ENCODE data around the gene TNFRSF11A.

The TNFRSF11A gene

GRCh38 chr18:62331581-62332356 lies 6.7 kb downstream of the TNFRSF11A start:
- DNase-seq (ENCODE audit: low spot score) = no peak
- no CpG with 5 or more reads among the region's 8 CpGs for WGBS, 2 donors (ENCODE audit: extremely low coverage in 2 of 2, insufficient read length in 2 of 2, insufficient replicate concordance in 1 of 2)

DNA sequence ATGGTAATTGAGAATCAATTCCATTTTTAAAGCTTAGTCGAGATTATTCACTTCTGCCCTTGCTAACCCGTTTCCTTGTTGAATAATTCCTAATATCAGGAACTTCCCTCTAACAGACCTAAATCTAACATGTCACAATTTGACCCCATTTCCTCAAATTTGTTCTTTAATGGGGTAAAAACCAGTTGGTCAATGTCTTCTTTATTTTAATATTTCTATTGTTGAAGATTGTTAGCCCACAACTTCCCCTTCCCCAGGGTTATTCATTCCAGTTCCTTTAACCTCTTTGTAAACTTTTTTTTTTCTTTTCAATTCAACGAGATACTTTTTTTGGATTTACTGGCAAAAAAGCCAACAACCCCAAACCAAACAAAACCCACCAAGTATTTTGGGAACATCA lies 7.3 kb downstream of the TNFRSF11A start:
- H2AK5ac ChIP-seq (ENCODE audit: low read depth, low read length) = no peak overlapping the region
- no CpG with 5 or more reads among the region's 3 CpGs for WGBS, 2 donors (ENCODE audit: extremely low coverage in 2 of 2, insufficient read length in 2 of 2, insufficient replicate concordance in 1 of 2)

More at GRCh38 chr18:62331581-62332356, 6.7 kb downstream of the TNFRSF11A start:
- Histone ChIP-seq H2AFZ (ENCODE audit: low read length) (no peak overlapping the region), H3K9me3 (replicated peaks in 1 of 2; ENCODE audit: control insufficient read depth in 2 of 2, insufficient read depth in 1 of 2, low read depth in 1 of 2, low read length in 2 of 2) (no peaks in the 10 kb centered on the region), H3K4ac (ENCODE audit: low read length) (no peak overlapping the region), H3K27me3 (ENCODE audit: control insufficient read depth in 3 of 3, insufficient read depth in 3 of 3, low read depth in 1 of 3, low read length in 3 of 3) (peaks cover 0 to 62% (median 11%) of the 10 kb centered on the region in 3 experiments), H3K79me1 (ENCODE audit: low read depth, low read length) (no peaks in the 10 kb centered on the region), H2BK5ac (ENCODE audit: low read length) (no peak overlapping the region), H4K91ac (ENCODE audit: low read depth, low read length, poor library complexity) (no peak overlapping the region), H3K27ac (replicated peaks; ENCODE audit: low read length) (no peak overlapping the region), H3K14ac (ENCODE audit: low read length) (no peak overlapping the region), H3K23ac (ENCODE audit: low read depth, low read length, poor library complexity) (no peak overlapping the region), H2BK12ac (ENCODE audit: low read length) (no peak overlapping the region), H3K4me3 (ENCODE audit: low read length in 2 of 2) (no peak overlapping the region), H2BK120ac (ENCODE audit: low read depth, low read length) (no peak overlapping the region), H3K4me1 (ENCODE audit: control insufficient read depth in 2 of 2, insufficient read depth in 1 of 2, low read depth in 1 of 2, low read length in 2 of 2) (no peaks in the 10 kb centered on the region), H2AK5ac (ENCODE audit: low read depth, low read length) (no peak overlapping the region), H3K9ac (ENCODE audit: low read depth, low read length, poor library complexity) (no peak overlapping the region), H3K4me2 (ENCODE audit: insufficient read depth, low read length, poor library complexity, severe bottlenecking) (no peak overlapping the region), H3K36me3 (replicated peaks in 1 of 2; ENCODE audit: control insufficient read depth in 2 of 2, insufficient read depth in 2 of 2, low read length in 2 of 2) (no peaks in the 10 kb centered on the region), H4K8ac (ENCODE audit: low read depth, low read length) (no peak overlapping the region), H3K18ac (ENCODE audit: low read length) (no peak overlapping the region), H2BK15ac (ENCODE audit: low read length) (no peak overlapping the region)

DNA sequence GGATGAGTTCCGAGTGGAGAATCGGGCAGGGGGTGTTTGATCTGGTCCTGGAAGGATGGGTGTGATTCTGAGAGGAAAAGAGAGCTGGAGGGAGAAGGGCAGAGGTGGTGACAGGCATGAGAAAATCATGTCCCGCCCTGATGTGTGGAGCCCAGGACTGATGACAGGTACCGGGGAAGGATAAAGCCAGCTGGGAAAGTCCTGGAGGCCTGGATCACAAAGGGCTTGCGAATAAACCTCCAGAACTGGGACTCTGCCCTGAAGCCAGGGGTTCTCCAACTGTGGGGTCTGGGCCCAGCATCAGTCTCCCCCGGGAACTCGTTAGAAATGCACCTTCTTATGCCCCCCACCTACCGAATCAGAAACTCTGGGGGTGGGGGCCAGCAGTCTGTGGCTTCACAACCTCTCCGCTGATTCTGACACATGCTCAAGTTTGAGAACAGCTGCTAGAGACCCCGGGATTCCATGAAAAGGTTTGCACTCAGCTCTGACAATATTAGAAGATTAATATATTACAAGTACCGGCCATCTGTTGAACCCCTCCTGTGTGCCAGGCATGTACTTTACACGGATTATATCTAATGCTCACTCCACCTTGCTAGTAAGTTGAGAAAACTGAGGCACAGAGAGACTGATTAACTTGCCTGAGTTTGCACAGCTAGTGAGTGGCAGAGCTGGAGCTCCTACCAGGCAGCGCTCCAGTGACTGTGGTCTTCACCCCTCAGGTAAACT lies 8.0 kb downstream of the TNFRSF11A start:
- H3K4me2 ChIP-seq (ENCODE audit: insufficient read depth, low read length, poor library complexity, severe bottlenecking) = no peak overlapping the region
- H3K36me3 ChIP-seq (replicated peaks in 1 of 2; ENCODE audit: control insufficient read depth in 2 of 2, insufficient read depth in 2 of 2, low read length in 2 of 2) = no peaks in the 10 kb centered on the region
- no peak overlapping the region for H2AFZ ChIP-seq (ENCODE audit: low read length)
- H2BK12ac ChIP-seq (ENCODE audit: low read length) = no peak overlapping the region
- no peak overlapping the region for H2BK15ac ChIP-seq (ENCODE audit: low read length)
- no peak overlapping the region for H4K8ac ChIP-seq (ENCODE audit: low read depth, low read length)
- H3K79me1 ChIP-seq (ENCODE audit: low read depth, low read length) = no peaks in the 10 kb centered on the region
- no peaks in the 10 kb centered on the region for H3K4me1 ChIP-seq (ENCODE audit: control insufficient read depth in 2 of 2, insufficient read depth in 1 of 2, low read depth in 1 of 2, low read length in 2 of 2)
- H2AK5ac ChIP-seq (ENCODE audit: low read depth, low read length) = no peak overlapping the region
- H3K14ac ChIP-seq (ENCODE audit: low read length) = no peak overlapping the region
- no peaks in the 10 kb centered on the region for H3K9me3 ChIP-seq (replicated peaks in 1 of 2; ENCODE audit: control insufficient read depth in 2 of 2, insufficient read depth in 1 of 2, low read depth in 1 of 2, low read length in 2 of 2)
- no peak overlapping the region for H3K27ac ChIP-seq (replicated peaks; ENCODE audit: low read length)
- H3K4ac ChIP-seq (ENCODE audit: low read length) = no peak overlapping the region
- no peak overlapping the region for H3K23ac ChIP-seq (ENCODE audit: low read depth, low read length, poor library complexity)
- H2BK5ac ChIP-seq (ENCODE audit: low read length) = no peak overlapping the region
- H2BK120ac ChIP-seq (ENCODE audit: low read depth, low read length) = no peak overlapping the region
- no peak overlapping the region for H3K4me3 ChIP-seq (ENCODE audit: low read length in 2 of 2)
- no peak overlapping the region for H3K18ac ChIP-seq (ENCODE audit: low read length)
- H3K9ac ChIP-seq (ENCODE audit: low read depth, low read length, poor library complexity) = no peak overlapping the region
- DNase-seq (ENCODE audit: low spot score) = no peak
- peaks cover 0 to 50% (median under 1%) of the 10 kb centered on the region in 3 experiments for H3K27me3 ChIP-seq (ENCODE audit: control insufficient read depth in 3 of 3, insufficient read depth in 3 of 3, low read depth in 1 of 3, low read length in 3 of 3)
- H4K91ac ChIP-seq (ENCODE audit: low read depth, low read length, poor library complexity) = no peak overlapping the region
- no CpG with 5 or more reads among the region's 13 CpGs for WGBS, 2 donors (ENCODE audit: extremely low coverage in 2 of 2, insufficient read length in 2 of 2, insufficient replicate concordance in 1 of 2)

More for the DNA sequence above, 7.3 kb downstream of the TNFRSF11A start:
- Histone ChIP-seq H3K4me3 (ENCODE audit: low read length in 2 of 2) (no peak overlapping the region), H3K36me3 (replicated peaks in 1 of 2; ENCODE audit: control insufficient read depth in 2 of 2, insufficient read depth in 2 of 2, low read length in 2 of 2) (no peaks in the 10 kb centered on the region), H3K79me1 (ENCODE audit: low read depth, low read length) (no peaks in the 10 kb centered on the region), H3K27me3 (ENCODE audit: control insufficient read depth in 3 of 3, insufficient read depth in 3 of 3, low read depth in 1 of 3, low read length in 3 of 3) (peaks cover 0 to 55% (median 5%) of the 10 kb centered on the region in 3 experiments), H3K14ac (ENCODE audit: low read length) (no peak overlapping the region), H2BK5ac (ENCODE audit: low read length) (no peak overlapping the region), H4K8ac (ENCODE audit: low read depth, low read length) (no peak overlapping the region), H2AFZ (ENCODE audit: low read length) (no peak overlapping the region), H3K23ac (ENCODE audit: low read depth, low read length, poor library complexity) (no peak overlapping the region), H2BK120ac (ENCODE audit: low read depth, low read length) (no peak overlapping the region), H3K4me1 (ENCODE audit: control insufficient read depth in 2 of 2, insufficient read depth in 1 of 2, low read depth in 1 of 2, low read length in 2 of 2) (no peaks in the 10 kb centered on the region), H3K4me2 (ENCODE audit: insufficient read depth, low read length, poor library complexity, severe bottlenecking) (no peak overlapping the region), H4K91ac (ENCODE audit: low read depth, low read length, poor library complexity) (no peak overlapping the region), H2BK15ac (ENCODE audit: low read length) (no peak overlapping the region), H2BK12ac (ENCODE audit: low read length) (no peak overlapping the region), H3K9ac (ENCODE audit: low read depth, low read length, poor library complexity) (no peak overlapping the region), H3K18ac (ENCODE audit: low read length) (no peak overlapping the region), H3K4ac (ENCODE audit: low read length) (no peak overlapping the region), H3K9me3 (replicated peaks in 1 of 2; ENCODE audit: control insufficient read depth in 2 of 2, insufficient read depth in 1 of 2, low read depth in 1 of 2, low read length in 2 of 2) (no peaks in the 10 kb centered on the region), H3K27ac (replicated peaks; ENCODE audit: low read length) (no peak overlapping the region)
- no peak for DNase-seq (ENCODE audit: low spot score)

- Histone ChIP-seq H3K23ac (ENCODE audit: low read depth, low read length, poor library complexity) (peak overlapping the region; percentile 28), H3K9me3 (replicated peaks in 1 of 2; ENCODE audit: control insufficient read depth in 2 of 2, insufficient read depth in 1 of 2, low read depth in 1 of 2, low read length in 2 of 2) (no peaks in the 10 kb centered on the region), H2BK12ac (ENCODE audit: low read length) (no peak overlapping the region), H3K4me3 (ENCODE audit: low read length in 2 of 2) (no peak overlapping the region), H3K79me1 (ENCODE audit: low read depth, low read length) (no peaks in the 10 kb centered on the region), H3K27ac (replicated peaks; ENCODE audit: low read length) (no peak overlapping the region), H2AFZ (ENCODE audit: low read length) (no peak overlapping the region), H3K9ac (ENCODE audit: low read depth, low read length, poor library complexity) (no peak overlapping the region), H3K36me3 (replicated peaks in 1 of 2; ENCODE audit: control insufficient read depth in 2 of 2, insufficient read depth in 2 of 2, low read length in 2 of 2) (no peaks in the 10 kb centered on the region), H2AK5ac (ENCODE audit: low read depth, low read length) (peak overlapping the region; percentile 72), H2BK5ac (ENCODE audit: low read length) (no peak overlapping the region), H3K18ac (ENCODE audit: low read length) (peak overlapping the region; percentile 34), H2BK15ac (ENCODE audit: low read length) (no peak overlapping the region), H3K14ac (ENCODE audit: low read length) (peak overlapping the region; percentile 72), H3K4me2 (ENCODE audit: insufficient read depth, low read length, poor library complexity, severe bottlenecking) (no peak overlapping the region), H4K8ac (ENCODE audit: low read depth, low read length) (no peak overlapping the region), H3K4ac (ENCODE audit: low read length) (no peak overlapping the region), H4K91ac (ENCODE audit: low read depth, low read length, poor library complexity) (no peak overlapping the region), H3K4me1 (ENCODE audit: control insufficient read depth in 2 of 2, insufficient read depth in 1 of 2, low read depth in 1 of 2, low read length in 2 of 2) (peaks cover 0 to 4% of the 10 kb centered on the region in 2 donors), H2BK120ac (ENCODE audit: low read depth, low read length) (no peak overlapping the region), H3K27me3 (ENCODE audit: control insufficient read depth in 3 of 3, insufficient read depth in 3 of 3, low read depth in 1 of 3, low read length in 3 of 3) (peaks cover 0 to 44% (median under 1%) of the 10 kb centered on the region in 3 experiments)
- DNase-seq (ENCODE audit: low spot score) = no peak
- WGBS, 2 donors (ENCODE audit: extremely low coverage in 2 of 2, insufficient read length in 2 of 2, insufficient replicate concordance in 1 of 2) = no CpG with 5 or more reads among the region's 8 CpGs
Observed at GRCh38 chr18:62334120-62334519, 9.0 kb downstream of the TNFRSF11A start.

Data from neuronal stem cell (in vitro differentiated cells).